Central memory CD8-positive, alpha-beta T cell (primary cell): ENCODE results near the gene CXCL17.
"Not testable (repeated sequence)": the region's sequence is repeated elsewhere in the genome, so short reads cannot be mapped to it uniquely, and the experiment has no call there.

Source experiments
- ATAC-seq: fragments of 150-1000 bp; cut with Tn5 transposase; replicated peaks from 2 replicates; pipeline ENCODE4 v1.10.0; 2022; ENCODE audit warnings: mild to moderate bottlenecking, moderate FRiP score, moderate number of reproducible peaks; ENCODE audit not compliant: poor library complexity, severe bottlenecking; ENCODE audit errors: extremely low read depth
- DNase-seq, 2 donors: peaks; one replicate each; pipeline ENCODE4 v3.0.0; 2021; ENCODE audit warnings: low spot score in 2 of 2
- H3K27ac Mint-ChIP-seq: one replicate; pipeline ENCODE4 v1.8.0; 2022; ENCODE audit warnings: low read depth, mild to moderate bottlenecking, moderate library complexity, mixed read lengths
- H3K27me3 Mint-ChIP-seq: one replicate; pipeline ENCODE4 v1.8.0; 2022; ENCODE audit warnings: mixed read lengths
- H3K36me3 Mint-ChIP-seq: one replicate; pipeline ENCODE4 v1.8.0; 2022; ENCODE audit warnings: mild to moderate bottlenecking, moderate library complexity, mixed read lengths; ENCODE audit not compliant: insufficient read depth
- H3K4me1 Mint-ChIP-seq: one replicate; pipeline ENCODE4 v1.8.0; 2022; ENCODE audit warnings: mixed read lengths
- H3K4me3 Mint-ChIP-seq: one replicate; pipeline ENCODE4 v1.8.0; 2022; ENCODE audit warnings: mild to moderate bottlenecking, moderate library complexity, mixed read lengths
- H3K9me3 Mint-ChIP-seq: one replicate; pipeline ENCODE4 v1.8.0; 2022; ENCODE audit warnings: mixed read lengths

CXCL17 gene

DNA sequence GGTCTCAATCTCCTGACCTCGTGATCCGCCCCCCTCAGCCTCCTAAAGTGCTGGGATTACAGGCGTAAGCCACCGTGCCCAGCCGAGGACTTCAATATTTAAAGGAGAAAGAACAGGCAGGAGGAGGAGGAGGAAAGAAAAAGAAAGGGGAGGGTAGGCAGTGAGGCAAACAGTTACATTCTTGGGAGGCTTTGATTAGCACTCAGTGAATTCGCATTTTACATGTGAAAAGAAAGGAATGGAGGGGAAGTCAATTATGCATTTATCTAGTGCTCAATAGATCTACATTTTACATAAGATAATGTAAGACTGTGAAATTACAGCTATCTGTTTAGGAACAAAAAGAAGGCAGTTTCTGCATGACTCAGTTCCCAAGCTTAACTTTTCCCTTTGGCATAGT, 30.9 kb upstream of the CXCL17 start:
- Mint-ChIP-seq H3K4me3 (no peak overlapping the region), H3K4me1 (no peaks in the 10 kb centered on the region), H3K27ac (no peak overlapping the region), H3K27me3 (no peaks in the 10 kb centered on the region), H3K9me3 (no peaks in the 10 kb centered on the region), H3K36me3 (peaks cover 2% of the 10 kb centered on the region)
- DNase-seq (no peak), ATAC-seq (no peak)

DNA sequence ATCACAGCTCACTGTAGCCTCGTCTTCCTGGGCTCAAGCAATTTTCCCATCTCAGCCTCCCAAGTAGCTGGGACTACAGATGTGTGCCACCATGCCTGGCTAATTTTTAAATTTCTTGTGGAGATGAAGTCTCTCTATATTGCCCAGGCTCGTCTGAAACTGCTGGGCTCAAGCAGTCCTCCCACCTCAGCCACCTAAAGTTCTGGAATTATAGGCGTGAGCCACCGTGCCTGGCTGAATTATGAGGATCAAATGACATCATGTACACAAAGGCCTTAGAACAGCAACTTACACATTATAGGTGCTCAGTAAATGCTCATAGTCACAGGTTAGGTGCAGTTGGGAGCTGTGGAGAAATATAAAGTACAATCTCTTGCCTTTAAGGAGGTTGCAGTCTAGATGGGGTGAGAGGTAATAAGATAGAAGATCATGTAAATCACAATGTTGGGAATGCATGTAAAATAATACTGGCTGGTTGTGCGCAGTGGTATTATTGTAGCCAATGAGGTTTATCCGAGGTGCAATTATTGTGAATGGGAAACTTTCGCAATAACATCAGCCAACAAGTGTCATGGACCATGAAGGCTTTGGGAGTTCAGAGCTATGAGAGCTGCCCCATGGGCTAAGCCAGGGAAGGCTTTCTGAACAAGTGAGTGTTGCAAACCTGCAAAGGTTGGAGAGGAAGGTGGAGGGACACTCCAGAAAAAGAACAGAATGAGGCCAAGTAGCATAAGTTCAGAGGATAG, 29.8 kb upstream of the CXCL17 start:
- Mint-ChIP-seq H3K9me3 (no peaks in the 10 kb centered on the region), H3K4me3 (no peak overlapping the region), H3K4me1 (no peaks in the 10 kb centered on the region), H3K27me3 (no peaks in the 10 kb centered on the region), H3K27ac (no peak overlapping the region), H3K36me3 (no peaks in the 10 kb centered on the region)
- DNase-seq (no peak), ATAC-seq (no peak)

DNA sequence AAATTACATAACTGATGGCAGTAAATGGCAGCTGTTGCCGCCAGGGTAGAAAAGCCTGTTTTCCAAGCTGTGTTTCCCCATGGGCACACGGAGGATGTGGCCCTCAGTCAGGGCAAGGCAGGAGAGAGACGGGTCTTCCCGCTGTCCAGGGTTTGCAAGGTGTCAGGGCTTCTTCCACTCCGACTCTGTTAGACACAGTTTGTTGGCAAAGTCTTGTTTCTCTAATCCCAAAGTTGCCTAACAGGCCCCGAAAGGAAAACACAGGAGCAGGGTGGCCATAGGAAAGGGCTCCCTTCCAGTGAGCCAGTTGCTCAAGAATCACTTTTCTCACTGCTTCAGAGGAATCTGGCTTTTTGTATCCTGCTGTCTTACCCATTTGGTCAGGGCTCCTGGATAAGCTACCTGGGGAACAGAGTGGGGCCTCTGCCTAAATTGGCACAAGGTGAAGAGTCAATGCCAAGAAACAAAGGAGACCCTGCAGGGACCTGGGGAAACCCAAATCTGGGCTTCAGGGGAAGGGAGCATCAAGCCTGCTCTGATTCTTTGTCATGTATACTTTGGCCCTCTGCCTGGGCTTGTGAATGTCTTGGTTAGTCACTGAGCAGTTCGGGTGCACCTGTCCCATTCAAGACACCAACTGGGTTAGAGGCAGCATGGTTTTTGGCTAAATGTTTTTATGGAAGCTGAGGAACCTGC, 29.0 kb upstream of the CXCL17 start:
- Mint-ChIP-seq H3K4me3 (no peak overlapping the region), H3K36me3 (no peaks in the 10 kb centered on the region), H3K9me3 (no peaks in the 10 kb centered on the region), H3K27me3 (no peaks in the 10 kb centered on the region), H3K27ac (no peak overlapping the region), H3K4me1 (no peaks in the 10 kb centered on the region)
- ATAC-seq (no peak), DNase-seq (no peak)

DNA sequence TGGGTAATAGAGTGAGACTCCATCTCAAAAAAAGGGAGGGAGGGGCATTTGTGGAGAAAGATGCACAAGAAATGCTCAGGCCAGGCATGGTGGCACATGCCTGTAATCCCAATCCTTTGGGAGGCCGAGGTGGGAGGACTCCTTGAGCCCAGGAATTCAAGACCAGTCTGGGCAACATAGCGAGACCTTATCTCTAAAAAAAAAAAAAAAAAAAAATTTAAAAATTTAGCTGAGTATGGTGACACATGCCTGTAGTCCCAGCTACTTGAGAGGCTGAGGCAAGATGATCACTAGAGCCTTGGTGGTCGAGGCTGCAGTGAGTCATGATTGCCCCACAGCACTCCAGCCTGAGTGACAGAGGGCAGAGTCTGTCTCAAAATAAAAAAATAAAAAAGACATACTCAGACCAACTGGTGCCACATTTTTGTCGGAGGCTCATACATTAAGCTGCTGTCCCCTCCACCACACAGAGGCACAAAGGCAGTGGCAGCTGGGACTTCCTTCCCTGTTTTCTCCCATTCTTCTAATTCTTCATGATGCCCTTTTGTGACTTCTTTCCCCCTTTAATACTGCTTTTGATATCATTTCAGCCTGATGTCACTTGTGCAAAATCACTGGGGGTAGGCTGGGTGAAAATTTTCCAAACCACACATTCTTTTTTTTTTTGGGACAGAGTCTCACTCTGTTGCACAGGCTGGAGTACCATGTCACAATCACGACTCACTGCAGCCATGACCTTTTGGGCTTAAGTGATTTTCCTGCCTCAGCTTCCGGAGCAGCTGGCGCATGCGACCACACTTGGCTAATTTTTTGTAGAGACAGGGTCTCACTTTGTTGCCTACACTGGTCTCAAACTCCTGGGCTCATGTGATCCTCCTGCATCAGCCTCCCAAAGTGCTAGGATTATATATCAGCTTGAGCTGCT, 26.8 kb upstream of the CXCL17 start:
- Mint-ChIP-seq H3K9me3 (no peaks in the 10 kb centered on the region), H3K27me3 (no peaks in the 10 kb centered on the region), H3K36me3 (no peaks in the 10 kb centered on the region), H3K27ac (no peak overlapping the region), H3K4me3 (no peak overlapping the region), H3K4me1 (no peaks in the 10 kb centered on the region)
- DNase-seq, result no peak
- ATAC-seq, result no peak

DNA sequence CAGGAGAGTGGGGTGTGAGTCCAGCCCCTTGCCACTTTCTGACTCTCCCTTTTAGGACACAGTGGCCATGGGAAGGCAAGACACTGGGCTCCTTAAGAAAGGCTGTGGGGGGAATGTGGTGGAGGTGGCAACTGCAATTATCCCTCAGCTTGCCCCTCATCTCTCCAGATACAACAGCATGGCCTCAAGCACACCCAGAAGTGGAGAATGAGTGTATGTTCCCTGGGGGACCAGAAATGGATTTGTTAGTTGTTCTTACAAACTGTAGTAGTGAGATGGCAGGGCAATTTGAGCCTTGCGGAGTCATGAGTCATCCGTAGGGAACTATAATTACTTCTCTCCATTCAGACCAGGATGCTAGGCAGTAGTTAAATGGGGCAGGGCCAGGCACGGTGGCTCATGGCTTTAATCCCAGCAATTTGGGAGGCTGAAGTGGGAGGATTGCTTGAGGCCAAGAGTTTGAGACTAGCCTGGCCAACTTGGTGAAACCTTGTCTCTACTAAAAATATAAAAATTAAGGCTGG, 25.6 kb upstream of the CXCL17 start:
- Mint-ChIP-seq H3K36me3 (no peaks in the 10 kb centered on the region), H3K27ac (no peak overlapping the region), H3K4me3 (no peak overlapping the region), H3K27me3 (no peaks in the 10 kb centered on the region), H3K4me1 (no peaks in the 10 kb centered on the region), H3K9me3 (no peaks in the 10 kb centered on the region)
- ATAC-seq (no peak), DNase-seq (no peak)

GRCh38 chr19:42467183-42467760, 24.5 kb upstream of the CXCL17 start:
- H3K4me1 Mint-ChIP-seq, result no peaks in the 10 kb centered on the region
- no peak overlapping the region for H3K27ac Mint-ChIP-seq

DNA sequence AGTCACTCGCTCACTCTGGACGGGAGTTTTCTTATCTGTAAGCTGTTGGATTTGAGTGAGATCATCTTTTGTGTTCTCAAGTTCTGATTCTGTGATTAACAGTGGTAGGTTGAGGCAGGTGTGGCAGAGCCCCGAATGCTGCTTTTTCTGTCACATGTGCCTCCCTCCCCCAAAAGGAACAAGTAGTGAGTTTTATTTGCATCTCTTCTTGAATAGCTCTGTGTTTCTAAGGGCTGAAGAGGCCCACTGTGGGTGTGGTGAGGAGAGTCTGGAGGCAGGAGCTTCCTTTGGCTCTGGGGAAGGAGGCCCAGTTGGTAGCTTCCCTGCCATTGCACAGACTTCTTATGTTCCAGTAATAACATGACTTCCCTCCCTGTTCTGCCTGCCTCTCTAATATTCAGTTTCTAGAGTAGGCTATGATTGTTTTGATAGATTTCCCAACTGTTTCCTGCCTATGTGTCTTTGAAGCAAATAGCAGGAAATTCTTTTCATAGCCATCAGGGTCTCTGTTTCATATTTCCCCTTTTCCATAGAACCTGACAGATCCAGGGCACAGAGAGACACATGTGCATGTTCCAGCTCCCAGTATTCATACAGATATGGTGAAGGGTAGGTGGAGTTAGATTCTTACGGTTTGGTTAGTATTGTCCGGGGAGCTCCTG, 23.9 kb upstream of the CXCL17 start:
- H3K9me3 Mint-ChIP-seq, result no peaks in the 10 kb centered on the region
- ATAC-seq (no peak), DNase-seq (no peak)
- no peak overlapping the region for H3K27ac Mint-ChIP-seq
- no peaks in the 10 kb centered on the region for H3K36me3 Mint-ChIP-seq
- H3K27me3 Mint-ChIP-seq, result no peaks in the 10 kb centered on the region
- H3K4me3 Mint-ChIP-seq, result no peak overlapping the region
- no peaks in the 10 kb centered on the region for H3K4me1 Mint-ChIP-seq

More at GRCh38 chr19:42467183-42467760, 24.5 kb upstream of the CXCL17 start:
- ATAC-seq (no peak), DNase-seq (no peak)
- Mint-ChIP-seq H3K27me3 (no peaks in the 10 kb centered on the region), H3K4me3 (no peak overlapping the region), H3K9me3 (no peaks in the 10 kb centered on the region), H3K36me3 (no peaks in the 10 kb centered on the region)

DNA sequence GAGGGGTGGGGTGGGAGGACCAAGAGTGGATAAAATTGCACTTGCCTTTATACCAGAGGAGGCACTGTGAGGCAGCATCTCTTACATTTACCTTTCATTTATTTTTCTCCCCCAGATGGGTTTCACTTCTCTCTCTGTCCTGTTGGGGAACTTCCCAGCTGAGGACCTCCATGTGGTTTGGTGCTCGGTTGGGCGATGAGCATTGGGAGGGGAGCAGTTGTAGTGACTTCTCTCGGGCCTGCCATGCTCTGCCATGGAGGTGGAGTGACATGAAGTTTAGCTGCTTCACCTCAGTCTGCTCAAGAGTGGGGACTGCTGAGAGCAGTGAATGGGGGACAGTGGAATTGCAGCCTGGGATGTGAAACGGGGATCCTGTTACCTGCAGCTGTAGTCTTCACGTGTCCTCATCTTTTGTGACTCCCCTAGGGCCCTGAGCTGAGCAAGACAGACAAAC, 23.1 kb upstream of the CXCL17 start:
- no peak for DNase-seq
- Mint-ChIP-seq H3K4me1 (no peaks in the 10 kb centered on the region), H3K4me3 (no peak overlapping the region), H3K27ac (no peak overlapping the region), H3K27me3 (no peaks in the 10 kb centered on the region), H3K36me3 (no peaks in the 10 kb centered on the region), H3K9me3 (no peaks in the 10 kb centered on the region)
- ATAC-seq, result no peak

DNA sequence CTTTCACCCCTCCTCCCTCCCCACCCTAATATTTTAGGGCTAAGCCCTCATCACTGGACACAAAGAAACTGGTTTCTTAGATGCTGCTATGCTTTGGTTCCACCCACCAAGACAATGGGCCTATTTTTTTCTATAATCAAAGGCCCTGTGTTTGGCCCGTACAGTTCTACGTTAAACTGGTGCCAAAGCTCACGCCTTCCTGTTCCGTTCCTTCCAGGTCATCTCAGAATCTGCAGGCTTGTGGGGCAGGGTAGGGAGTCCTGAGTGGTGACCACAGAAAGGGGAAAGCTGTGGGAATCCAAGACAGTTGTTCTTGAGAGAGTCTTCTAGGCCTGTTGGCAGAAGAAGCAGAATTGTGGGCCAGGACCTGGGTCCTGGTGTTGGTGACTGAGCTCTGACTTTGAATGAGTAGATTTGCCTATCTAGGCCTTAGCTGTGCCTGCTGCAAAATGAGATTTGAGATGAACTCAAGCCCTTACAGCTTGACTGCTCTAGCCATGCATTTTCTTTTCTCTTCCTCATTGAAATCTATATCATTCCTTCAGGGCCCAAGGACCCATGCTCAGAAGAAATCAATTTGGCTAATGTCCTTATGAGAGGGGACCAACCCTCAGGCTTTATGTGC, 19.1 kb upstream of the CXCL17 start:
- Mint-ChIP-seq H3K27ac (no peak overlapping the region), H3K4me1 (no peaks in the 10 kb centered on the region), H3K36me3 (no peaks in the 10 kb centered on the region), H3K9me3 (no peaks in the 10 kb centered on the region), H3K27me3 (no peaks in the 10 kb centered on the region), H3K4me3 (no peak overlapping the region)
- DNase-seq, result no peak
- no peak for ATAC-seq

- H3K36me3 Mint-ChIP-seq, H3K4me1 Mint-ChIP-seq, H3K27me3 Mint-ChIP-seq, ATAC-seq, H3K27ac Mint-ChIP-seq, H3K4me3 Mint-ChIP-seq, DNase-seq, H3K9me3 Mint-ChIP-seq: not testable (repeated sequence)
Measured at GRCh38 chr19:42461231-42461630, 18.5 kb upstream of the CXCL17 start.

DNA sequence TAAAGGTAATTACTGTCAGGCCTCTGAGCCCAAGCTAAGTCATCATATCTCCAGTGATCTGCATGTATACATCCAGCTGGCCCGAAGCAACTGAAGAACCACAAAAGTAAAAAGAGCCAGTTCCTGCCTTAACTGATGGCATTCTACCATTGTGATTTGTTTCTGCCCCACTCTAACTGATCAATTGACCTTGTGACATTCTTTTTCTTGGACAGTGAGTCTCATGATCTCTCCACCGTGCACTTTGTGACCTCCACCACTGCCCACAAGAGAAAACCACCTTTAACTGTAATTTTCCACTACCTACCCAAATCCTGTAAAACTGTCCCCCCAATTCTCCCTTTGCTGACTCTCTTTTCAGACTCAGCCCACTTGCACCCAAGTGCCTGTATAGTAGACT, 17.2 kb upstream of the CXCL17 start:
- no peaks in the 10 kb centered on the region for H3K9me3 Mint-ChIP-seq
- no peaks in the 10 kb centered on the region for H3K36me3 Mint-ChIP-seq
- H3K27ac Mint-ChIP-seq, result no peak overlapping the region
- DNase-seq (no peak), ATAC-seq (no peak)
- H3K4me1 Mint-ChIP-seq, result no peaks in the 10 kb centered on the region
- no peaks in the 10 kb centered on the region for H3K27me3 Mint-ChIP-seq
- no peak overlapping the region for H3K4me3 Mint-ChIP-seq
